Tibial artery (tissue), 4 donors: ENCODE results near the gene SLTM.
A peak's percentile ranks its signal among the peaks of the same experiment; 100 is the strongest.
"Not testable (repeated sequence)": the region's sequence is repeated elsewhere in the genome, so short reads cannot be mapped to it uniquely, and the experiment has no call there.

Experiments
- DNase-seq, 2 donors: peaks; one replicate each; pipeline ENCODE4 v3.0.0-alpha.2; 2019
- H3K27ac ChIP-seq, 2 donors: fragments of 200-600 bp; sonication (generic) in 1 of 2; 1 replicate in 1 of 2; 2 replicates in 1 of 2; pipeline ENCODE4 v1.5.1; 2018 to 2019; ENCODE audit warnings: mild to moderate bottlenecking in 1 of 2
- H3K27me3 ChIP-seq, 2 donors: fragments of 200-600 bp; sonication (generic) in 1 of 2; one replicate each; pipeline versions ENCODE4 v1.5.1 to v1.6.0; 2016 to 2019
- H3K36me3 ChIP-seq, 3 donors: fragments of 200-600 bp; sonication (generic) in 2 of 3; one replicate each; pipeline ENCODE4 v1.5.1; 2016 to 2019; ENCODE audit warnings: mild to moderate bottlenecking in 2 of 3
- H3K4me1 ChIP-seq, 4 donors: fragments of 200-600 bp; sonication (generic) in 2 of 4; 1 replicate in 3 of 4; 2 replicates in 1 of 4; pipeline ENCODE4 v1.5.1; 2016 to 2019
- H3K4me3 ChIP-seq, 2 donors: fragments of 200-600 bp; sonication (generic) in 1 of 2; 1 replicate in 1 of 2; 2 replicates in 1 of 2; pipeline ENCODE4 v1.5.1; 2018 to 2019; ENCODE audit warnings: mild to moderate bottlenecking in 2 of 2
- H3K9me3 ChIP-seq, 3 donors: fragments of 200-600 bp; sonication (generic) in 1 of 3; one replicate each; pipeline ENCODE4 v1.5.1; 2016 to 2019
- intact Hi-C: fragments of 100-400 bp; cut with DNase I; formaldehyde crosslinking; loops from one replicate; pipeline ENCODE4 v1.15.0; 2023; ENCODE audit warnings: low total_unique reads
- TF ChIP-seq, protein P1 (sequence below), 2 experiments: fragments of 200-600 bp in 1 of 2; fragments of 450-650 bp in 1 of 2; IDR thresholded peaks; one replicate each; pipeline ENCODE4 v1.5.1; 2017 to 2019; ENCODE audit warnings: antibody characterized with exemption in 2 of 2, mild to moderate bottlenecking in 1 of 2, moderate library complexity in 1 of 2

Gene SLTM

DNA sequence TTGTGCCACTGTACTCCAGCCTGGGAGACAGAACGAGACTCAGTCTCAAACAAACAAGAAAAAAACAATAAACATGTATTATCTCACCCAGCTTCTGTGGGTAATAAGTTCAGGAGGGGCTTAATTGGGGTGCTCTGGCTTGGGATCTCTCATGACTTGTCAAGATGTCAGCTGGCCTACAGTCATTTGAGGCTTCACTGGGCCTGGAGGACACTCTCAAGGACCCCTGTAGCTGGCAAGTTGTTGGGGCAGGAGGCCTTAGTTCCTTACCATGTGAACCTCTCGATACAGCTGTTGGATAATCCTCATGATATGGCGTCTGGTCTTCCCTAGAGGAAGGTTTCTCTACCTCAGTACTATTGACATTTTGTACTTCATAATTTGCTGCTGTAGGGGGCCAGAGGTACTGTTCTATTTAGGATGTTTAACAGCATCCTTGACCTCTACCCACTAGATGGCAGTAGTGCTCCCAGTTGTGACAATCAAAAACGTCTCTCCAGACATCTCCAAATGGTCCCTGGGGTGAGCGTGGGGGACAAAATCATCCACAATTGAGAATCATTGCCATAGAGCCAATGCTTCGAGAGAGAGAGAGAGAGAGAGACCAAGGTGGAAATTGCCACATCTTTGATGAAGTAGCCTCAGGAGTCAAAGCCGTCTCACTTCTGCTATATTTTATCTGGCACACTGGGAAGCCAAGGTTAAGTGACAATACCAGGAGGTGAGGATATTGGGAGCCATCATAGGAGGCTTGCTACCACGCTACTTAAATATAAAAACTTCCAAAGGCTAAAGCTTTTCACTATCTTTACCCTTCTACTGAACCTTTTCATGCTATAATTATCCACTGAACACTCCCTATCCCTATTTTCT is 23.9 kb upstream of the SLTM start:
- Histone ChIP-seq H3K36me3 (no peaks in the 10 kb centered on the region), H3K4me3 (no peak overlapping the region), H3K4me1 (no peaks in the 10 kb centered on the region), H3K27me3 (no peaks in the 10 kb centered on the region), H3K27ac (no peak overlapping the region), H3K9me3 (no peaks in the 10 kb centered on the region)
- intact Hi-C loops, result no loop called here
- DNase-seq, result peak in 1 of 2 donors; percentile 41
- TF ChIP-seq, protein P1, sequence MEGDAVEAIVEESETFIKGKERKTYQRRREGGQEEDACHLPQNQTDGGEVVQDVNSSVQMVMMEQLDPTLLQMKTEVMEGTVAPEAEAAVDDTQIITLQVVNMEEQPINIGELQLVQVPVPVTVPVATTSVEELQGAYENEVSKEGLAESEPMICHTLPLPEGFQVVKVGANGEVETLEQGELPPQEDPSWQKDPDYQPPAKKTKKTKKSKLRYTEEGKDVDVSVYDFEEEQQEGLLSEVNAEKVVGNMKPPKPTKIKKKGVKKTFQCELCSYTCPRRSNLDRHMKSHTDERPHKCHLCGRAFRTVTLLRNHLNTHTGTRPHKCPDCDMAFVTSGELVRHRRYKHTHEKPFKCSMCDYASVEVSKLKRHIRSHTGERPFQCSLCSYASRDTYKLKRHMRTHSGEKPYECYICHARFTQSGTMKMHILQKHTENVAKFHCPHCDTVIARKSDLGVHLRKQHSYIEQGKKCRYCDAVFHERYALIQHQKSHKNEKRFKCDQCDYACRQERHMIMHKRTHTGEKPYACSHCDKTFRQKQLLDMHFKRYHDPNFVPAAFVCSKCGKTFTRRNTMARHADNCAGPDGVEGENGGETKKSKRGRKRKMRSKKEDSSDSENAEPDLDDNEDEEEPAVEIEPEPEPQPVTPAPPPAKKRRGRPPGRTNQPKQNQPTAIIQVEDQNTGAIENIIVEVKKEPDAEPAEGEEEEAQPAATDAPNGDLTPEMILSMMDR (IDR thresholded peaks at IDR 0.05), result peak; percentile 51 to 59

DNA sequence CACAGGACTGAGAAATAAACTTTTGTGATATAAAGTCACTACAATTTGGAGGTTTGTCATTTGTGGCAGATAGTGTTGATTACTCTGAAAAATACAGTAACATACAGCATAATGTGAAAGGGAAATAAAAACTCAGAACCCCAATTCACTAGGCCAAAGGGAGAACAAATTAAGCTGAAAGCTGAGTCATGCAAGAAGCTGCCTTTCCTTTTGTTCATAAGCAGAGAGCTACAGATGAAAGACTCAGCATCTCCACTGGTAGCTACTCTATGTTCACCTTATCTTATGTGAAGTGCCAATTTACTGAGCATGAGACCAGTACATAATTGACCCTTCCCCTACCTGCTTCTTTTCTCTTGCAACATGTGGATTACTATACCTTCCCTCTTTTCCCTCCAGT is 19.3 kb upstream of the SLTM start:
- no peaks in the 10 kb centered on the region for H3K27me3 ChIP-seq
- H3K27ac ChIP-seq, result no peak overlapping the region
- DNase-seq, result no peak
- TF ChIP-seq, protein P1 (IDR thresholded peaks at IDR 0.05), result no peak
- peaks cover 0 to 10% (median 0%) of the 10 kb centered on the region in 4 donors for H3K4me1 ChIP-seq
- H3K4me3 ChIP-seq, result no peak overlapping the region
- intact Hi-C loops, result no loop called here
- no peaks in the 10 kb centered on the region for H3K36me3 ChIP-seq
- H3K9me3 ChIP-seq, result no peaks in the 10 kb centered on the region

DNA sequence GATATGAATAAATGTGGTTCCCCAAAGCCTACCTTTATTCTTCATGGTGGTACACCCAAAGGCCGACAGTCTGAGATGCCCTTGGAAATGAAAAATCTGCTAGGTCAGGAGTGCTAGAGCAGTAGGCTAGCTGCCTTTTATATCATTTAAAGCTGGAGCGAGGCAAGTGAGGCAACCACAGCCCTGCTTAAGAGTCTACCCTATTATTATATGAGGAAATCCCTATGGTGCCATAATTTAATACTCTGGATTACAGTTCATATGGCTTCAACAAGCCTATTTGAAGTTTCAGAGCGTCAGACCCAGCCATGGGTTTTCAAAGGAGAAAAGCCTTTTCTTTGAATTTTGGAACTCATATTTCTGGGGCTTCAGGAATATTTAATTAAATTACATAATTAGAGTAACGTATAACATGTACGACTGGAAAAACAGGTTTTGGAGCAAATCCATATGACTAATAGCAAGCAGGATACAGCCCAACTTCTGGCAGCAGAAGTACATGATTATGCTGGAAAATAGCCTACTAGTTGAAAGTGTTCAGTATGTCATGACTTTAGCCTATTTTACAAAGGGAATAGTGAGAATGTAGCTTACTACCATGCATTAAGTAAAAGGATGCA is 18.0 kb upstream of the SLTM start:
- Histone ChIP-seq H3K9me3 (no peaks in the 10 kb centered on the region), H3K36me3 (no peaks in the 10 kb centered on the region), H3K27me3 (no peaks in the 10 kb centered on the region), H3K27ac (no peak overlapping the region), H3K4me1 (peaks cover 0 to 10% (median 0%) of the 10 kb centered on the region in 4 donors), H3K4me3 (no peak overlapping the region)
- TF ChIP-seq, protein P1 (IDR thresholded peaks at IDR 0.05), result no peak
- intact Hi-C loops, result no loop called here
- no peak for DNase-seq

DNA sequence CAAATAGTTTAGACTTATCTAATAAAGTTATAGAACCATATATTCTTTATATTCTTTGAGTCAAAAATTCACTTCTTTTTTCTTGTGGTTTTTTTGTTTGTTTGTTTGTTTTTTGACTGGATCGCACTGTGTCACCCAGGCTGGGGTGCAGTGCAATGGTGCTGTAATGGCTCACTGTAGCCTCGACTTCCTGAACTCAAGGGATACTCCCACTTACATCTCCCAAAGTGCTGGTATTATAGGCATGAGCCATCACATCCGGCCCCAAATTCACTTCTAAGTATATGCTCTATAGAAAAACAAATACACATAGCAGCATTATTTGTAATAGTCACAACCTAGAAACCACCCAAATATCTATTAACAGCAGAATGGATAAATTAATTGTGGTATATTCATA is 13.7 kb upstream of the SLTM start:
- TF ChIP-seq, protein P1 (IDR thresholded peaks at IDR 0.05), result no peak
- no peaks in the 10 kb centered on the region for H3K36me3 ChIP-seq
- peaks cover 0 to 10% (median 0%) of the 10 kb centered on the region in 4 donors for H3K4me1 ChIP-seq
- DNase-seq, result no peak
- intact Hi-C loops, result no loop called here
- no peak overlapping the region for H3K27ac ChIP-seq
- H3K4me3 ChIP-seq, result no peak overlapping the region
- no peaks in the 10 kb centered on the region for H3K9me3 ChIP-seq
- H3K27me3 ChIP-seq, result no peaks in the 10 kb centered on the region

DNA sequence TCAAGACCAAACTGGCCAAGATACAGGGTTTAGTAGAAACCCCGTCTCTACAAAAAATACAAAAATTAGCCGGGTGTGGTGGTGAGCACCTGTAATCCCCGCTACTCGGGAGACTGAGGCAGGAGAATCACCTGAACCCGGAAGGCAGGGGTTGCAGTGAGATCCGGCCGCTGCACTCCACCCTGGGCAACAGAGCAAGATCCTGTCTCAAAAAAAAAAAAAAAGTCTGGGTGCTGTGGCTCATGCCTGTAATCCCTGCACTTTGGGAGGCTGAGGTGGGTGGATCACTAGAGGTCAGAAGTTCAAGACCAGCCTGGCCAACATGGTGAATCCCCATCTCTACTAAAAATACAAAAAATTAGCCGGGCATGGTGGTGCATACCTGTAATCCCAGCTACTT is 1.5 kb upstream of the SLTM start:
- not testable (repeated sequence) for H3K4me3 ChIP-seq, H3K27me3 ChIP-seq, H3K36me3 ChIP-seq, DNase-seq, H3K9me3 ChIP-seq
- intact Hi-C loops, result loop anchor here (10.0 kb wide), 1 partner anchor 190 kb away; the partner anchor contains the start of gene ADAM10
- H3K4me1 ChIP-seq, result peaks cover 0 to 29% (median 16%) of the 10 kb centered on the region in 4 donors
- peak overlapping the region in 1 of 2 donors; percentile 95 for H3K27ac ChIP-seq

DNA sequence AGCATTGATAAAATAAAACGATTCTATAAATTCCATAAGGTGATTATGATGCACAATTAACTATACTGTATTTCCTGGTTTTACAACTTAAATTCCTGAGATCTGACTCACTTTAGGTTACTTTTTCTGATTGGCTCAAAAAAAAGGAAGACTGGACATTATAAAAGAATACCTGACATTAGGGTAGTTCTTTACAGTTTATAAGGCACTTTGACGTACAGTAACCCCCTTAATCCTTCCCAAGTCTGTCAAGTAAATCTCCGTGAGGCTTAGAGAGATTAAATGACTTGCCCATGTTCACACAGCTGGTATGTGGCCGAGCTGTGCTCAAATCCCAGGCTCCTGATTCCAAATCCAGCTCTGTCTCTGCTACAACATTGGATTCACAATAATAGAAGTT is 1.0 kb upstream of the SLTM start:
- Histone ChIP-seq H3K27ac (peak overlapping the region; percentile 95 to 99), H3K9me3 (no peaks in the 10 kb centered on the region), H3K4me3 (peak overlapping the region; percentile 76 to 83), H3K27me3 (no peaks in the 10 kb centered on the region), H3K4me1 (peaks cover 0 to 34% (median 16%) of the 10 kb centered on the region in 4 donors), H3K36me3 (peaks cover 0 to under 1% (median 0%) of the 10 kb centered on the region in 3 donors)
- TF ChIP-seq, protein P1 (IDR thresholded peaks at IDR 0.05), result no peak
- intact Hi-C loops, result loop anchor here (10.0 kb wide), 1 partner anchor 190 kb away; the partner anchor contains the start of gene ADAM10
- DNase-seq, result no peak
